Measurements from ENCODE around the gene TMEM255B.
"Not testable (repeated sequence)": the region's sequence is repeated elsewhere in the genome, so short reads cannot be mapped to it uniquely, and the experiment has no call there.

The TMEM255B gene

DNA sequence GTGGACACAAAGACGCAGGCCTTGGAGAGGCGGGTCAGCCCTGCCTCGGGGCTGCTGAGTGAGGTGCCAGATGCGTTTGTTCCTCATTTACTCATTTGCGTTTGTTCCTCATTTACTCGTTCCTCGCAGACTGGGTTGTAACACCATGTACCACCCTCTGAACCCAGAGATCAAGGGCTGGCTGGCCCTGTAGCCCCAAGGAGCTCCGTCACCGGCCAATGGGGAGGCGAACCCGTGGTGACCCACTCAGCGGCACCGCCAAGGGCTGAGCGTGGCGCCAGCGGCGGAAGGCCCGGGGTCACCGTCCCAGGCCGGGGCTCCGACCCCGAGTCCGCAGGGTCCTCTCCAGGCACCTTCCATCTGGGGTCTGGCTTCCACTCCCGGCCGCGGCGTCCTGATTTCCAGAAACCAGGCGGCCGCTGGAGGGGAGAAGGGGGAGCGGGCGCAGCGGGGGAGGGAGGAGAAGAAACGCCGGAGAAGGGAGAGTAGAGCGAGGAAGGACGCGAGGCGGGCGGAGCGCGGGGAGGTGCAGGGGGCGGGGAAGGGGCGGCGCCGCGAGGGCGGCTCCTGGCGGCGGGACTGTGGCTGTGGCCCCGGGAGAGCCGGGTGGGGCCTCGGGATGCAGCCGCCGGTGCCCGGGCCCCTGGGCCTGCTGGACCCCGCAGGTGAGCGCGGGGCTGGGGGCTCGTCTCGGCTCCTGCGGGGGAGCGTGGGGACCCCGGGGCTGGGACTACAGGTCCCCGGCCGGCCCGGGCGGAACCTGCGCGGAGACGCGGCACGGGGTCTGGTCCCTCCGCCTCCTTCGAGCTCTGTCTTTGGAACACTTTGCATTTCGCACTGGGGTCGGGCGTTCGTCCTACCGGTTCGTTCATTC, at the start of gene TMEM255B:
Gene TMEM255B, plus strand, starts transcription at position 576 of the 874 bp plus-strand sequence. Its CDS starts 44 bp downstream, at position 620.
- DNase-seq, result peak; percentile 67

DNA sequence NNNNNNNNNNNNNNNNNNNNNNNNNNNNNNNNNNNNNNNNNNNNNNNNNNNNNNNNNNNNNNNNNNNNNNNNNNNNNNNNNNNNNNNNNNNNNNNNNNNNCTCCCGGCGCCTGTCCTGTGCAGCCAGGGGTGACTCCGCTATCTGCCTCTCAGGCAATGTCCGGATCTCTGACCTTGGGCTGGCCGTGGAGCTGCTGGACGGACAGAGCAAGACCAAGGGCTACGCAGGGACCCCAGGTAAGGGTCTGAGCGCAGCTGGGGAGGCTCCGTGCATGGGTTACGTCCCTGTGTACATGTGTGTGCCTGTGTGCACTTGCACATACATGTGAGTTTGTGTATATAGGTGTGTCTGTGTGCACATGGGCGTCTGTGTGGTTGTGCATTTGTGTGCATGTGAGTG, 36.1 kb upstream of the TMEM255B start:
- DNase-seq, result no peak

DNA sequence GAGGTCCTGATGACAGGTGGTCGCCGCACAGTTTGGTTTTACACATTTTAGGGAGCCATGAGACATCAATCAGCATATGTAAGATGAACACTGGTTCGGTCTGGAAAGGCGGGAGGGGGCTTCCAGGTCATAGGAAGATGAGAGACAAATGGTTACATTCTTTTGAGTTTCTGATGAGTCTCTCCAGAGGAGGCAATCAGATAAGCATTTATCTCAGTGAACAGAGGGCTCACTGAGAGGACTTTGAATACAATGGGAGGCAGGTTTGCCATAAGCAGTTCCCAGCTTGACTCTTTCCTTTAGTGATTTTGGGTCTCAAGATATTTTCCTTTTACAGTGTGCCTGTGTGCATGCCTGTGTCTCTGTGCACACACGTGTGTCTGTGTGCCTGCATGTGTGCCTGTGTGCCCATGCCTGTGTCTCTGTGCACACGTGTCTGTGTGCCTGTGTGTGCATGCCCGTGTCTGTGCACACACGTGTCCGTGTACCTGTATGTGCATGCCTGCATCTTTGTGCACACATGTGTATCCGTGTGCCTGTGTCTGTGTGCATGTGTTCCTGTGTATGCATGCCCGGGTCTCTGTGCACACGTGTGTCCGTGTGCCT, 35.5 kb upstream of the TMEM255B start:
- no peak for DNase-seq

DNA sequence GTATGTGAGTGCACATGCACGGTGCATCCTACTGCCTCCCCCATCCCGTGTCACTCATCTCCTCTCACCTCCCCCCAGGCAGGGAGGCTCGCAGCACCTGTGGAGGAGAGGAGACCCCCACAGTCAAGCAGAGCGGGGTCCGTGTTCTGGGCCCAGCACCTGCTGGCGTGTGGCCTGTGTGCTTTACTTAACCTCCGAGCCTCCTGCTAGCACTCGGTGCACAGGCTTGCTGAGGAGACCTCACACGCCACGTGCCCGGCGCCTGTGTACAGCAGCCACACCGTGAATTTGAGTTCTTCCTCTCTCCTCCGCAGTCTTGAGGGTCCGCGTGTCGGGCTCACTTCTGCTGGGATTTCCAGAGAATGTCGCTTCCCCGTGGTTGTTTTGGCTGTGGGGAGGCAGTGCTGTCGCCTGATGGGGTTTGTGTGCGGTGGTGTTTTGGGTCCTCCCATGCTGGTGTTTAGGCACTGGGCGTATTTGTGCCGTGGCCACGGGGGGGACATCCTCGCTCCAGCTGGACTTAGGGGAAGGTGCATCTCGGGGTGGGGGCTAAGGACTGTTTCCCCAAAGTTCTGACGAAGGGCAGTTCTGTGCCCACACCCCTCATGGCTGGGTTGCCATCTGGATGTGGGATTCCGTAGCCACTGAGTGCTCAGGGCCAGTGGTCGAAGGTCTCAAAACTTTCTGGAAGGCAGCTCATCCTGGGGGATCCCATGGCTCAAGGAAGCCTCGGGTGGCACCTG, 34.8 kb upstream of the TMEM255B start:
- DNase-seq, result no peak

DNA sequence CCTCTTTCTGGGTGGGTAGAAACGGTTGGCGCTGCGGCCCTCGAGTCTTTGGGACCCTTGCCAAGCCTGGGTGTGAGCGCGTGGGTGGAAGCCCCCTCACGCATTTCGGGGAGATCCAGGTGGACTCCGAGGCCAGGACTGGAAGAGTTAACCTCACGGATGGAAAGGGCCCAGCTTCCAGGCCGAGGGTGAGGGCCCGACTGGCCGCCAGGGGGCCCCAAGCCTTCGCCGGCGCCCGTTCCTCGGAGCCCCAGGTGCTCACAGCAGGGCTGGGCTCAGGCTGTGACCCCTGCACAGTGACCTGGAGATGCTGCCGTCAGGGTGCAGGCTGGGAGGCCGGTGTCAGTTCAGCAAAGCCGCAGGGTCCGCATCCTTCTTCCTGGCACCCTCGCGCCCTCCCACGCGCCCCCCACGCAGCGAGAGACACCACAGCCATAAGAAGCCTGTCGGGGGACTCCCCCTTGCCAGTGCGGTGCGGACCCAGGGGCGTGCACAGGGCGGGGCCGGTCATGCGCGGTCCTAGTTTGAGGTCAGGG, 34.2 kb upstream of the TMEM255B start:
- DNase-seq, result peak; percentile 81

DNA sequence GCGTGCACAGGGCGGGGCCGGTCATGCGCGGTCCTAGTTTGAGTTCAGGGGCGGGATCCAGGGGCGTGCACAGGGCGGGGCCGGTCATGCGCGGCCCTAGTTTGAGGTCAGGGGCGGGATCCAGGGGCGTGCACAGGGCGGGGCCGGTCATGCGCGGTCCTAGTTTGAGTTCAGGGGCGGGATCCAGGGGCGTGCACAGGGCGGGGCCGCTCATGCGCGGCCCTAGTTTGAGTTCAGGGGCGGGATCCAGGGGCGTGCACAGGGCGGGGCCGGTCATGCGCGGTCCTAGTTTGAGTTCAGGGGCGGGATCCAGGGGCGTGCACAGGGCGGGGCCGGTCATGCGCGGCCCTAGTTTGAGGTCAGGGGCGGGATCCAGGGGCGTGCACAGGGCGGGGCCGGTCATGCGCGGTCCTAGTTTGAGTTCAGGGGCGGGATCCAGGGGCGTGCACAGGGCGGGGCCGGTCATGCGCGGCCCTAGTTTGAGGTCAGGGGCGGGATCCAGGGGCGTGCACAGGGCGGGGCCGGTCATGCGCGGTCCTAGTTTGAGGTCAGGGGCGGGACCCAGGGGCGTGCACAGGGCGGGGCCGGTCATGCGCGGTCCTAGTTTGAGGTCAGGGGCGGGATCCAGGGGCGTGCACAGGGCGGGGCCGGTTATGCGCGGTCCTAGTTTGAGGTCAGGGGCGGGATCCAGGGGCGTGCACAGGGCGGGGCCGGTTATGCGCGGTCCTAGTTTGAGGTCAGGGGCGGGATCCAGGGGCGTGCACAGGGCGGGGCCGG, 33.5 kb upstream of the TMEM255B start:
- DNase-seq, result not testable (repeated sequence)

DNA sequence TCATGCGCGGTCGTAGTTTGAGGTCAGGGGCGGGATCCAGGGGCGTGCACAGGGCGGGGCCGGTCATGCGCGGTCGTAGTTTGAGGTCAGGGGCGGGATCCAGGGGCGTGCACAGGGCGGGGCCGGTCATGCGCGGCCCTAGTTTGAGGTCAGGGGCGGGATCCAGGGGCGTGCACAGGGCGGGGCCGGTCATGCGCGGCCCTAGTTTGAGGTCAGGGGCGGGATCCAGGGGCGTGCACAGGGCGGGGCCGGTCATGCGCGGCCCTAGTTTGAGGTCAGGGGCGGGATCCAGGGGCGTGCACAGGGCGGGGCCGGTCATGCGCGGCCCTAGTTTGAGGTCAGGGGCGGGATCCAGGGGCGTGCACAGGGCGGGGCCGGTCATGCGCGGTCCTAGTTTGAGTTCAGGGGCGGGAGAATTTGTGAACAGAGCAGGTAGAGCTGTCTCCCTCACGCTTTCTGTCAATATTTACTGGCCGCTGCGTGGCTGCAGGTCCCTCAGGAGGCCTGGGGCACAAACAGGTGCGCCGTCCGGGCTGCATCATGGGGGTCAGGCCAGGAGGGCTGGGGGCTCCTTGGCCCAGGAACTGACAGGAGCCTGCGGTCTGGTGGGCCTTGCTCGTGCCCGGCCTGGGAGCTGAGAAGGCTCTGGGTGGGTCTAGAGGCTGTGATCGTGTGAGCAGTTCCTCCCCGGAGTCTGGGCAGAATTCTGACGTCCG, 32.8 kb upstream of the TMEM255B start:
- peak; percentile 16 for DNase-seq

DNA sequence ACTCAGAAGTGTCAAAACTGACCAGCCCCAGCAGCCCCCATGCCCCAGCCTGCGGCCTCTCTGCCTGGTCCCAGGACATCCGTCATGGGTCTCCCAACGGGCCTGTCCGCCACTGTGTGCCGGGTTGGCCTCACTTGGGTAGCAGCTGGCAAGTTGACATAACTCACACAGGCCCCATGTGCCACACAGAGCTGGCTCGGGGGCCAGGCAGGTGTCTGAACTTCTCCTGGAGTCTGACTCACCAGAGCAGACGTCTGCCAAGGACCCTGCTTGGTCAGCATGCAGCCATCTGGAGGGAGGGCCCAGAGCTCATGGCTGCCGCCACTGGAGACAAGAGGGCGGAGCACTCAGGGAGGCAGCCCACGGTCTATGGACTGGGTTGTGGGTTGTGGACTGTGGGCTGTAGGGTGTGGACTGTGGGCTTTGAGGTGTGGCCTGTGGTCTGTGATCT, 32.0 kb upstream of the TMEM255B start:
- no peak for DNase-seq

DNA sequence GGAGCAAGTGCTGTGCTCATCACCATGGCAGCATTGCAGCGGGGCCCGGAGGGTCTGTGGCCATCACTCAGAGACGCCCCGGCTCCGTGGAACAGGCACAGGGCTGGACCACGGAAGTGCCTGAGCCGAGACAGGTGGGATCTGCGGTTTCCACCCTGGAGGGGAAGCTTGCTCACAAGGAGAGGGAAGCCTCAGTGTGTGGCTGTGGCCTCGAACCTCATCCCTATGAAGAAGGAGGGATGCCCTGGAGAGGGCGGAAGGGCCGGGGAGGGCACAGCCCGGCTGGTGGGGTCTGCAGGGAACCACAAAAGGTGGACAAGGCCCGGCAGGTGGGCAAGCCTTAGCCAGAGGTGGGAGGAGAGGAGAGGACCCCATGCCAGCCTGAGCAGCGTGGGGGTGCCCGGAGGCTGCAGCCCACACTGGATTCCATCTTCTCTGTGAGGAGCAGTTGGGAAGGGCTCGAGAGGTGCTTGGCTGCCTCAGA, 30.4 kb upstream of the TMEM255B start:
- DNase-seq, result no peak

DNA sequence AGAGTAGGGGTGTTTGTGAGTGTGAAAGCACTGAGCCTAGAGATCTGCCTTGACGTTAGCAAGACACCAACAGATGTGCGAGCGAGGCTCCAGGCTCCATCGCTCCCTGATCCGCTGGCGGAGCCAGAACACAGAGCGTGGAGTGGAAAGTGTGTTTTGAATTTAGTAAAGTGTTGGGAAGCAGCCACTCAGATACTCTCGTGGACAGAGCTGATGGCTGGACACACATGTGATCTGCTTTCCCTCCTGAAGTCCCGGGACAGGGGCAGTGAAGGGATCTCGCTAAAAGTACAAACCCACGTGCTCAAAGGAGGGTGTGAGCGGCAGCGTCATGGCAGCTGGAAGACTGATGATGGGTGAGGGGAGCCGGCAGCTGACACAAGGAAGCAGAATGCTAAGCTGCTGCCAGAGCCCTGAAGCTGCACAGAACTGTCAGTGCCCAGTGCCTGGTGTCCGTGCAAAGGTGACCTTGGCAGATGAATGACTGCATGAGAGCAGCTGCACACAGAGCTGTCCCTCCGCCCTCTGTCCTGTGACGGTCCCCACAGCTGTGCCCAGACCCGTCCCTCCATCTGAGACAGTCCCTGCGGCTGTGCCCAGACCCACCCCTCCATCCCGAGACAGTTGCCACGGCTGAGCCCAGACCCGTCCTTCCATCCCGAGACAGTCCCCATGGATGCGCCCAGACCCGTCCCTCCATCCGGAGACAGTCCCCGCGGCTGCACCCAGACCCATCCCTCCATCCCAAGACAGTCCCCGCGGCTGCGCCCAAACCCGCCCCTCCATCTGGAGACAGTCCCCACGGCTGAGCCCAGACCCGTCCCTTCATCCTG, 29.6 kb upstream of the TMEM255B start:
- DNase-seq, result no peak

DNA sequence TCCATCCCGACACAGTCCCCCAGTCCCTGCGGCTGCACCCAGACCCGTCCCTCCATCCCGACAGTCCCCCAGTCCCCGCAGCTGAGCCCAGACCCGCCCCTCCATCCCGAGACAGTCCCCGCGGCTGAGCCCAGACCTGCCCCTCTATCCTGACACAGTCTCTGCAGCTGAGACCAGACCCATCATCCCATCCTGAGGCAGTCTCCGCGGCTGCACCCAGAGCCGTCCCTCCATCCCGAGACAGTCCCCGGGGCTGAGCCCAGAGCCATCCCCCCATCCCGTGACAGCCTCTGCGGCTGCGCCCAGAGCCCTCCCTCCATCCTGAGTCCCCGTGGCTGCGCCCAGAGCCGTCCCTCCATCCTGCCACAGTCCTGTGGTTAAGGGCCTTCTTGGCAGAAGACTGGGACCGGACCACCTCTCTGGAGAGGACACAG, 28.8 kb upstream of the TMEM255B start:
- no peak for DNase-seq

DNA sequence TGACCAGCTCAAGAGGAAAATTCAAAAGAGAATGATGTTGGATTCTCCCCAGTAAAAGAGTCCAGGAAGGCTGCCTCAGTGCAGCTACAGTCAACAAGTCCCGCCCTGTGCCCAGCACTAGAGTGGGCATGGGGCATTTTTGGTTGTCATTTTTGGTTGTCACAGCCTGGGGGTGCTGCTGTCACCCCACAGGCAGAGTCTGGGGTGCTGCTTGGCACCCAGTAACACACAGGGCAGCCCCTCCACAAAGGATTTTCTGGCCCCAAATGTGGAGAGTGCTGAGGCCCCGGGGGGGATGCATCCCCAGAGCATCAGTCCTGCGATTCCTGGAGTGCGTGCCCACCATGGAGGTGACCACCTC, 28.2 kb upstream of the TMEM255B start:
- DNase-seq, result no peak

DNA sequence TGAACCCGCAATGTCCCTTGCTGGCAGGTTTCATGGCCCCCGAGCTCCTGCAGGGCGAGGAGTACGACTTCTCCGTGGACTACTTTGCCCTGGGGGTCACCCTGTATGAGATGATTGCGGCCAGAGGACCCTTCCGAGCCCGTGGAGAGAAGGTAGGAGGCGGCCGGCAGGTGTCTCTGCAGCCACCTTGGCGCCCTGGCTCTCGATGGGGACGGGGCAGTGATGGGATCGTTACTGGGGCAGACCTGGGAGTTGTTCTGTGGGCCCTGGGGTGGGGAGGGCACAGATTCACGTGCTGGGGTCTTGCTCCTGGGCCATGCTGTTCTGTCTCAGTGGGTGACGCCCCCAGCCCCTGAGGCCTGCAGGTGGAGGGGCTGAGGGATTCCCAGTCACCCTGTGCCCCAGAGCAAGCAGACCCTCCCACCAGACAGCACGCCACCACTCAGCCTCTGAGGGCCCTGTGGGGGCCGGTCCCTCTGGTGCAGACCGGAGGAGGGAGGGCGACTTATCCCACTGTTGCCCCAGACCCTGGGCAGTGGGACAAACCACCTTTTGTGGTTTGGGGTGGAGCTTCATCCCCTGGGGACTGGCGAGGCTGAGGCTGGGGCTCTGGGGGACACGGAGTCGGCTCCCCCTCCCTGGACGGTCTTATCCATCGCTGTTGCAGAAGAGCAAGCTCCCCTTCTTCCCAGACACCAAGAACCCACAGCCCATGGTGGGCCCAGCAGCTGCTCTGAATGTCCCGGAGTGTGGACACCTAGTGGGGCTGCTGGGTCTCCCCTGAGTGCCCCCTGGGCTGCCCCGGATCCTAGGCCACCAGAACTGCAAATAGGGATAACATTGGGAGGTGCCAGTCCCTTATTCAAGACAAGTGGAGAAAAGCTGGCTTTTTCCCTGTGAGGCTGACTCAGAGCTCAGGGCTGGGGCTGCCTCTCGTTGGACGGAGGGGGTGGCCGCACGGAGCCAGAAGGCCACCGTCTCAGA, 27.5 kb upstream of the TMEM255B start:
- DNase-seq, result no peak

DNA sequence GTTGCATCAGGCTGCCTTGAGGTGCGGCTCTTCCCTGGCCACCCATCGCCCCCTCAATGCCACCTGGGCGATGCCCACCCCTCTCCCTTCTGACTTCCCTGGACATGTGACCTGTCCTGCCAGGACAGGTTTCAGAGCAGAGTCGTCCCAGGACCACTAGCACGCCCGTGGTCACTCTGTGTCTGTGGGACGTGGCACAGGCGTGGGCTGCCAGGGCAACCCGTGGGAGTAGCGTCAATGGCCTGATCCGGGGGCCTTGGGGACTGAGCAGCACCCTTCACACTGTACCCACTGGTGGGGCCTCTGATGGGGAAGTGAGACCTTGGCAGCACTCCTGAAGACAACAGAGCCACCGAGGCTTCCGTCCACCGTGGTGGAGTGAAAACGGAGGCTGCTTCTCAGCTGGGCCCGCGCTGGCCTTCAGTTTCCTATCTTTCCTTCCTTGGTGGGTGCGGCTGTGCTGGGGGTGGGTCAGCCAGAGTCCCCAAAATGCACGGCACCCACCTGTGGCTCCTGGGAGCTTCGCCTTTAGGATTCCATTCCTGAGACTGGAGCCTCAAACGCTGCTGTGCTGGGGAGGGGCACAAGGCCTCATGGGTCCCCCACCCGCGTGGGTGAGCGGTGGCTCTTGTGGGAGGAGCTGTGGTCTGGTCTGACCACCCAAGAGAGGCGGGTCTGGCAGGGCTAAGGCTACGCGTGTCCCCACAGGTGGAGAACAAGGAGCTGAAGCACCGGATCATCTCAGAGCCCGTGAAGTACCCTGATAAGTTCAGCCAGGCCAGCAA, 26.7 kb upstream of the TMEM255B start:
- DNase-seq, result peak; percentile 8

DNA sequence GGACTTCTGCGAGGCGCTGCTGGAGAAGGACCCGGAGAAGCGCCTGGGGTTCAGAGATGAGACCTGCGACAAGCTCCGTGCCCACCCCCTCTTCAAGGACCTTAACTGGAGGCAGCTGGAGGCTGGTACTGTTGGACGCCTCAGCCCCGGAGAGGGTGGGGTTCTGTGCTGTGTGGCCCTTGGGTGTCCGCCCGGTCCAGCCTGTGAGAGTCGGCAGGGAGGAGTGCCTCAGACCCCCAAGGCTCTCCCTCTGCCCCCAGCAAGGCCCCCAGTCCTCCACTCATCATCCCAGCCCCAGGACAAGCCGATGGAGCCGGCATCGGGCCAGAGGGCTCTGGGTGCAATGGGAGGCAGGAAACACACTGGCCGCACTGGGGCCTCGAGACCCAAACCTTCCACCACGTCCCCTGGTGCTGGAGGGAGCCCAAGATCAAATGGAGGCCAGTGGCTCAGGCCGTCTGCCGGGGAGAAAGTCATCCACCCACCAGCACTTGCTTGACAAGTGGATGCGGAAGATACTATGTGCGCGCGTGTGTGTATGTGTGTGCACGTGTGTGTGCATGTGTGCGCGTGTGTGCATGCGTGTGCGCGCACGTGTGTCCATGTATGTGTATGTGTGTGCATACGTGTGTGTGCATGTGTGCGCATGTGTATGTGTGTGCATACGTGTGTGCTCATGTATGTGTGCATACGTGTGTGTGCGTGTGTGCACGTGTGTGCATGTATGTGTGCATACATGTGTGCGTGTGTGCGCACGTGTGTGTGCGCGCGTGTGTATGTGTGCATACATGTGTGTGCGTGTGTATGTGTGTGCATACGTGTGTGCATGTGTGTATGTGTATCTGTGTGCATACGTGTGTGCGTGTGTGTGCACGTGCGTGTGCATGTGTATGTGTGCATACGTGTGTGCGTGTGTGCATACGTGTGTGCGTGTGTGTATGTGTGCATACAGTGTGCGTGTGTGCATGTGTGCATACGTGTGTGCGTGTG, 25.8 kb upstream of the TMEM255B start:
- no peak for DNase-seq

DNA sequence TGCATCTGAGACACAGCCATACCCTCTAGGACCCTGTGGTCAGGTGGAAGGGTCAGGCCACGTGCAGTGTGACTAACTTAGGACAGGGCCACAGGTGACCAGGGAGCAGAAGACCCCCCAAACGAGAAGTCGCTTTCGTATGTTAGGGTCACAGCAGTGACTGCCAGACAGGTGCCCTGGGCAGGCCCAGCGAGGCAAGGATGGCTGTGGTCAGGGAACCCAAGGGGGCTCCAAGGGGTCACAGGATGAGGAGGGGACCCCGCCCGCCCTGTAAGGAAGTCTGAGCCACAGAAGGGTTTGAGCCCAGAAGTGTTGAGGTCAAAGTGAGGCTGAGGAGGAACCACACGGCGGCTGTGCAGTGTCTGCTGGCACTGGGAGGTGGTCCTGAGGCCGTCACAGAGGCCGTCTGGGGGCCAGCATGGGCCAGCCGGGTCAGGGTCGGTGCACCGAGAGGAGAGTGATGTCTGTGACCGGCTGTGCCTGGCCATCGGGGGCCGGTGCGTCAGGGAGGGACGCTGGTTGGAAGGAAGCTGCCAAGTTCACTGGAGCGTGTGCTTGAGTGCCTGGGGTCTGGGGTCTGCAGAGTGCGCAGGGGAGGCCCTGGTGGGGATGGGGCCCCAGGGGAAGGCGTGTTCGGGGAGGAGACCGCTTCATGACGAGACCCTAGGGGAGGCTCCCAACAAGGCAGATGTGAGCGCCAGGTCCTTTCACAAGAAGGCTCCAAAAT, 24.8 kb upstream of the TMEM255B start:
- DNase-seq, result no peak

DNA sequence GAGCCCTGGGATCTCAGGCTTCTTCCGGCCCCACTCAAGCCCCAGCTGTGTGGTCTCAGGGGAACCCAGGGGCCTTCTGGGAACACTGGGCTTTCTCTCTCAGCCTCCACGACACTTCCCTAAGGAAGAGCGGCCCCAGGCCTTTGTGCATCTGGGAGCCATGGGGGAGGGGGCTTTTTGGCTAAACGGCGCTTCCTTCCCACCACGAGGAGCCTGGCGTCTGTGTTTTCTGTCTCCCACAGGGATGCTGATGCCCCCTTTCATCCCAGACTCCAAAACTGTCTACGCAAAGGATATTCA, 24.2 kb upstream of the TMEM255B start:
- no peak for DNase-seq

All from midbrain (tissue), 1 donor.